GM10266 (cell line): ENCODE results near the gene OSBPL7.

Experiments used
- DNase-seq: peaks from one replicate; pipeline ENCODE4 v3.0.0; 2012; ENCODE audit errors: extremely low spot score
- TF ChIP-seq, protein P1 (sequence below): IDR thresholded peaks from 2 replicates; pipeline ENCODE4 v1.5.1; 2012; ENCODE audit warnings: mild to moderate bottlenecking, low read depth; ENCODE audit not compliant: control insufficient read depth, insufficient read depth; ENCODE audit errors: missing control alignments

OSBPL7 gene

DNA sequence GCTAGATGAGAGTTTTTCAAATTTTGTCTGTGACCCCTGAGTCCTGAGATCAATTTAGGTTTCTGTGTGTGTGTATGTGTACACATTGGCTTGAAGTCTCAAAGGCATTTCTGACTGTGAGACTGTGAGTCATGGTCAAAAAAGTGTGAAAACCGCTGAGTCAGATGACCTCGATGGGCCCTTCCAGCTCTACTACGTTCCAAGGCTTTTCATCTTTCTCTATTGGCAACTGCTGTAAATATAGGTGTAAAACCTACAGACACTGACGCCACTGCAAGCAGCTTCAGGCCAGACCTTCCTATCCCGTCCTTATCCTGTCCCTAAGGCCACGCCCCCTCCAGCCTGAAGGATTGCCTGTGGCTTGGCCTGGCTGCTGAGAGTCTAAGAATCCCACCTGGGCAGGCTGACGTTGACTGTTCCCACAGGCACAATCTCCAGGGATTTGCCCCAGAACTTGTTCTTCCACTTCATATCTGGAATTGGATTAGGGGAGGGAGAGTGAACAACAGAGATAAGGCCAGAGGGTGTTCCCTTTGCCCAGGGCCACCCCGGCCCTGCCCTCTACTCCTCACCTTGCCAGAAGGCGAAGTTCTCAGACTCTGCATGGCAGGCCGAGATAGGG lies 11.3 kb downstream of the OSBPL7 start:
- no peak for DNase-seq

DNA sequence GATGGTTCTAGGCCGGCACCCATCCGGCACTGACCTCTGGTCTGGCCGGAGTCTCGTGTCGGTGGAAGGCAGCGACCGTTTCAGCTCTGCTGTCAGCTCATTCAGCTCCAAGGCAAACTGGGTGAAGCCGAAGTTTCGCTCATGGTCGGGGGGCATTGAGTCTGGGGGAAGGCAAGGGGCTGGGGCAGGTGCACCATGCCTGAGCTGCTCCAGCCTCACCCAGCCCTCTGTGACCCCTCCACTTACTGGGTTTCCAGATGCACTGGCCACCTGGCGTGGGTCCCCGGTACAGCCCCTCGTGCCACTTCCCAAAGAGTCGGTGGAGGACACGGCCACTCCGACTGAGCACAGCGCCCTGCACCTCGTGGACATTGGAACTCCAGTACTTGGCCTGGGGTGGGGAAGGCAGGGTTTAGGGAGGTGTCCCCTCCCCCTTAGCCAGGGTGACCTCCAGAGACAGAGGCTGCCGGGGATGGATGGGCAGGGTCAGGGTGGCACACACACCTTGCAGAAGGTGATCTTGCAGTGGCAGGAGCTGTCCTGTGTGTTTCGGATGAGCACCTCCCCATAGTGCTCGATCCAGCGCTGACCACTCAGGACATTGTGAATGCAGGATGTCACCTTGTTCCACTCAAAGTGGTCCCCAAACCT lies 12.6 kb downstream of the OSBPL7 start:
- TF ChIP-seq, protein P1, sequence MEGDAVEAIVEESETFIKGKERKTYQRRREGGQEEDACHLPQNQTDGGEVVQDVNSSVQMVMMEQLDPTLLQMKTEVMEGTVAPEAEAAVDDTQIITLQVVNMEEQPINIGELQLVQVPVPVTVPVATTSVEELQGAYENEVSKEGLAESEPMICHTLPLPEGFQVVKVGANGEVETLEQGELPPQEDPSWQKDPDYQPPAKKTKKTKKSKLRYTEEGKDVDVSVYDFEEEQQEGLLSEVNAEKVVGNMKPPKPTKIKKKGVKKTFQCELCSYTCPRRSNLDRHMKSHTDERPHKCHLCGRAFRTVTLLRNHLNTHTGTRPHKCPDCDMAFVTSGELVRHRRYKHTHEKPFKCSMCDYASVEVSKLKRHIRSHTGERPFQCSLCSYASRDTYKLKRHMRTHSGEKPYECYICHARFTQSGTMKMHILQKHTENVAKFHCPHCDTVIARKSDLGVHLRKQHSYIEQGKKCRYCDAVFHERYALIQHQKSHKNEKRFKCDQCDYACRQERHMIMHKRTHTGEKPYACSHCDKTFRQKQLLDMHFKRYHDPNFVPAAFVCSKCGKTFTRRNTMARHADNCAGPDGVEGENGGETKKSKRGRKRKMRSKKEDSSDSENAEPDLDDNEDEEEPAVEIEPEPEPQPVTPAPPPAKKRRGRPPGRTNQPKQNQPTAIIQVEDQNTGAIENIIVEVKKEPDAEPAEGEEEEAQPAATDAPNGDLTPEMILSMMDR, result no peak
- DNase-seq, result no peak

More for the DNA sequence above, 11.3 kb downstream of the OSBPL7 start:
- TF ChIP-seq, protein P1, result no peak

DNA sequence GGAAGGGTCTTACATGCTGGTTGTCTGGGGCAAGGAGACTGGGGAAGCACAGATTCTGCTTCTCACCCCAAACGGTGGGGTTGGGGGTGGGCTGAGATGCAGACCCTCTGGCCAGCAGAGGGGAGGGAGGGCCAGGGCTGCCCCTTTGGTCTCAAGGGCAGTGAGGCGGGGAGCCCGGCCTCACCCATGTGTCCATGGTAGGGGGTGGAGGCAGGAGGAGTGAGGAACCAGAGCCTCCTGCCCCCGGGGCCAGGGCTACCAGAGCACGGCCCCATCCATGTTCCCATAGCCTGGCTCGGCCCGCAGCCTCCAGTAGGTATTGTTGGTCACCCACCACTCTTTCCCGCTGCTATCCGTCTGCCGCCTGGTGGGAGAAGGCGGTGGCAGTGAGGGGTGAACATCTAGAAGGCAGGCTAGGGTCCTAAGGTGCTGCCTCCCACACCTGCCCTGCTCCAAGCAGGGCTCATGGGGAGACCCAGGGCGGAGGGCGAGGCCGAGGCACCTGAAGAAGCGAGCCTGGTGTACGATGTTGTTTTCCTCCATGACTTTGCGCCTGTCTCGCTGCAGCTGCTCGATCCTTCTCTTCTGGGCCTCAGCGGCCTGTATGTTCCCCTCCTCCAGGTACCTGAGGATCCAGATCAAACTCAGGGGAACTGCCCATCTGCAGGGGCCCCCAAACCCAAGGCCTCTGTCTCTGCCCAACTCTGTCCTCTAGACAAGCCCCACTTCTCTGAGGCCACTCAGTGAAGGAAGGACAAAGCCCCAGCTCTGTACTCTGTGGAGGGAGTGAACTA lies 13.4 kb downstream of the OSBPL7 start:
- TF ChIP-seq, protein P1, result no peak
- no peak for DNase-seq

DNA sequence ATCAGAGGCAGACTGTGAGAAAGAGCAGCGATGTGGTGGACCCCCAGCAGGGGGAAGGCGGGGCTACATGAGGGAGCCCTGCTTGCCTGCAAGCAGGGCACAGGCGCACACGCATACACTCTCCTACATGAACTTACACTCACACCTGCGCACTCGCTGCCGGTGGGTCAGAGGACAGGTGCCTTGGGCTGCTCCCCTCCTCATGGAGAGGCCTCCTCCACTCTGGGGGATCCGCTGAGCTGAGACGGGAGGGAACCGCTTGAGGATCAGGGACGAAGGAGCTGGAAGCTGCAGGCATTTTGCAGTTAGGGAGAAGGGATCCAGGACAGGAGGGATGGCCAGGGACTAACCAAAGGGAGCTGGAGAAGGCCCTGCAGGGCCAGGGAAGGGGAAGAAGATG lies 14.2 kb downstream of the OSBPL7 start:
- TF ChIP-seq, protein P1, result no peak
- DNase-seq, result no peak

DNA sequence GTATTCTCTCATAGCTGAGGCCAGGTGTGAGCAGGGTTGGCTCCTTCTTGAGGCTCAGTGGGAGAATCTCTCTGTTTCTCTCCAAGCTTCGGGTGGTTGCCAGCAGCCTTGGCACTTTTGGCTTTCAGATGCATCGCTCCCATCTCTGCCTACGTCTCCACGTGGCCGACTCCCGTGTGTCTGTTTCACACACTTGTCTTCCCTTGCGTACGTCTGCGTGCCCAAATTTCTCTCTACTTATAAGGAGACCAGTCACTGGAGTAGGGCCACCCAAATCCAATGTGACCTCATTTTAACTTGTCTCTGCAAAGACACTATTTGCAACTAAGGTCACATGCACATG lies 14.7 kb downstream of the OSBPL7 start:
- no peak for DNase-seq
- TF ChIP-seq, protein P1, result no peak

DNA sequence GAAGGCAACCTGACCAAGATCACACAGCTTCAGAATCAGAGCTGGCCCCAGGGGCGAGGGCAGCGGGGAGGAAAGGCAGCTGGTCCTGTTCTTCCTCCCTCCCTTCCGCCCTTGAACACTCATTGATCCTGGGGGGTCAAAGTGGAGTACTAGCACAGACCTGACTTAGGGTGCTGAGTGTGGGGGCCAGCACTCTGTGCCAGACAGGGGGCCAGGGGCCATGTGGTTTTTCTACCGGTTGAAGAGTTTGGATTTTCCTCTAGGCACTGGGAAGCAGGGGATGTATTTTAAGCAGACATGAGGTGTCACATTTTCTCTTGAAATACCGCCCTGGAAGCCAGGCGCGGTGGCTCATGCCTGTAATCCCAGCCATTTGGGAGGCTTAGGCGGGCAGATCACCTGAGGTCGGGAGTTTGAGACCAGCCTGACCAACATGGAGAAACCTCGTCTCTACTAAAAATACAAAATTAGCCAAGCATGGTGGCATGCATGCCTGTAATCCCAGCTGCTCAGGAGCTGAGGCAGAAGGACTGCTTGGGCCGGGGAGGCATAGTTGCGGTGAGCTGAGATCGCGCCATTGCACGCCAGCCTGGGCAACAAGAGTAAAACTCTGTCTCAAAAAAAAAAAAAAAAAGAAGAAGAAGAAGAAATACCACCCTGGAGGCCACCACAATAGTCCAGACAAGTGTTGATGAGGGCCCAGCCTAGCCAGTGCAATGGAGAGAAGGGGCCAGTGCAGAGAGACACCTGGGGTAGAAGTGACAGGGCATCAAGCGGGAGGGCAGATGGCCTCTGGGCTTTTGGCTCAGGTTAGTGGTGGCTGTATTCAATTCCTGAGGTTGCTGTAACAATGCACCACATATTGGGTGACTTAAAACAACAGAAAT lies 15.3 kb downstream of the OSBPL7 start:
- TF ChIP-seq, protein P1, result no peak
- DNase-seq, result no peak

DNA sequence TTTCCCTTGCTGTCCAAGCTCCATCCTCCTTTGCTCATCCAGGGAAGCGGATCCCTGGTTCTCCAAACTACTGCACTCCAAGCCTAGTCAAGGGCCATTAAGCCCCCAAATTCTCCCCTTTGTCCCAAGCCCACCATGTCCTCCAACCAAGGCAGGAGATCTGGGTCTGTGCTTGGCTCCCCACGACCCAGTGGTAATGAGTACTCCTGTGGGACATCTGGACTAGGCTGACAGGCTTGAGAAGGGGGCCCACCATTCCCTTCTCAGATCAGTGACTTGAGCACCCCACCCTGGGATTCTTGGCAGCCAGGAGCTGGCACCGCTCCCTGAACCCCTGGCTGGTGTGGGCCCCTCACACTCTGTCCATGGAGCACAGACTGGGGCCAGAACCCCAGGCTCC lies 17.1 kb downstream of the OSBPL7 start:
- TF ChIP-seq, protein P1, result no peak
- DNase-seq, result no peak
